Adrenal gland (tissue), 12 donors: ENCODE results near the gene MATK. TPM values are rescaled to one million over a fixed set of nuclear protein-coding genes. Genes with fewer than 3 reads are reported as not detected.

Source experiments
- DNase-seq, 7 donors: peaks; one replicate each; pipeline ENCODE4 v3.0.0-alpha.2; 2019 to 2020
- H3K27ac ChIP-seq, 5 donors: fragments of 200-600 bp; sonication (generic) in 4 of 5; 1 replicate in 3 of 5; 2 replicates in 2 of 5; pipeline versions ENCODE4 v1.5.1 to v1.8.0; 2016 to 2020; ENCODE audit warnings: mild to moderate bottlenecking in 1 of 5
- H3K27me3 ChIP-seq: fragments of 200-600 bp; 2 replicates; pipeline ENCODE4 v1.8.0; 2021
- H3K36me3 ChIP-seq, 2 donors: fragments of 200-600 bp; replicated peaks in 1 of 2; 1 replicate in 1 of 2; 2 replicates in 1 of 2; pipeline versions ENCODE4 v1.5.1 to v1.8.0; 2018 to 2022
- H3K4me1 ChIP-seq, 2 donors: fragments of 200-600 bp; replicated peaks in 1 of 2; 1 replicate in 1 of 2; 2 replicates in 1 of 2; pipeline versions ENCODE4 v1.5.1 to v1.8.0; 2018 to 2021
- H3K4me3 ChIP-seq, 4 donors: fragments of 200-600 bp; sonication (generic) in 3 of 4; one replicate each; pipeline ENCODE4 v1.5.1; 2016 to 2018
- H3K9me3 ChIP-seq, 3 donors: fragments of 200-600 bp; sonication (generic) in 1 of 3; replicated peaks in 1 of 3; 1 replicate in 2 of 3; 2 replicates in 1 of 3; pipeline versions ENCODE4 v1.5.1 to v1.8.0; 2016 to 2021
- CTCF ChIP-seq, 6 experiments: fragments of 450-650 bp in 4 of 6; fragments of 200-600 bp in 2 of 6; sonication (generic) in 1 of 6; IDR thresholded peaks; 1 replicate in 5 of 6; 2 replicates in 1 of 6; pipeline versions ENCODE4 v1.5.1 to v1.8.0; 2016 to 2021; ENCODE audit warnings: antibody characterized with exemption in 6 of 6, mild to moderate bottlenecking in 2 of 6, moderate library complexity in 1 of 6
- POLR2A ChIP-seq, 2 donors: fragments of 450-650 bp; IDR thresholded peaks; one replicate each; pipeline ENCODE4 v1.6.1; 2017; ENCODE audit warnings: antibody characterized with exemption in 2 of 2, mild to moderate bottlenecking in 2 of 2, moderate library complexity in 1 of 2
- WGBS, 4 donors: extraction: QIAGEN DNeasy Blood & Tissue Kit in 2 of 4; methylation state at CpG; one replicate each; pipeline versions ENCODE4 v1.1.5 to v1.1.7; 2013 to 2017; 5-methylcytosine and 5-hydroxymethylcytosine counted together
- intact Hi-C, 2 donors: fragments of 100-400 bp; cut with DNase I; formaldehyde crosslinking; loops; one replicate each; pipeline versions ENCODE4 v1.14.1 to v1.15.0; 2022 to 2023
- polyA plus RNA-seq, 3 donors: library from polyadenylated mRNA; stranded (reverse); fragments of 200-250 nt in 2 of 3; fragments of 350-450 nt in 1 of 3; fragmentation: Illumina TruSeq in 1 of 3; extraction: RNeasy Lipid Tissue Mini Kit (QIAGEN cat#74804) in 1 of 3; gene quantifications; one replicate each; pipeline ENCODE4 v1.2.3, GENCODE V29; 2013 to 2014
- total RNA-seq, 9 donors: library from RNA; depleted of rRNA in 4 of 9; stranded (reverse); fragments of >200 nt in 4 of 9; fragments of 120-200 nt in 1 of 9; fragmentation: NEBNext Ultra II Directional in 1 of 9; extraction: Animal tissue kit (Norgen Biotek cat#: 25700) in 1 of 9; gene quantifications; one replicate each; pipeline versions ENCODE4 v1.1.0 to v1.2.4, GENCODE V29; 2013 to 2023
- donor health status: healthy with polysubstance abuse.
- donor health status: Bipolar disorder and iron deficiency.
- donor health status: DM: yes; HTN: yes; CAD: no.
- donor health status: DM: no; HTN: no; CAD: no.
- donor health status: DM: no; HTN: no; CAD: no.
- donor health status: DM: yes; HTN: yes; CAD: no.

Gene MATK
- total and polyA plus RNA-seq, 12 donors = 0.26 to 20.7 (median 1.4) TPM

- no peak overlapping the region for H3K4me3 ChIP-seq
- DNase-seq = no peak
- intact Hi-C loops = no loop called here
- H3K4me1 ChIP-seq = no peaks in the 10 kb centered on the region
- no peak for TF ChIP-seq POLR2A (IDR thresholded peaks at IDR 0.05)
- no peak for TF ChIP-seq CTCF (IDR thresholded peaks at IDR 0.05)
- WGBS, 4 donors = 88 to 91% methylated on average over 25 of the region's 25 CpGs; no CpG with 5 or more reads in 2 of the 4 donors
- H3K27me3 ChIP-seq = no peaks in the 10 kb centered on the region
- peaks cover 0 to 45% of the 10 kb centered on the region in 2 donors for H3K36me3 ChIP-seq
- no peaks in the 10 kb centered on the region for H3K9me3 ChIP-seq
- no peak overlapping the region for H3K27ac ChIP-seq
Measured at GRCh38 chr19:3752492-3752891, 33.7 kb downstream of the MATK start.

GRCh38 chr19:3751236-3751635 is 34.9 kb downstream of the MATK start:
- no peak overlapping the region for H3K4me3 ChIP-seq
- intact Hi-C loops = no loop called here
- no peaks in the 10 kb centered on the region for H3K27me3 ChIP-seq
- 92 to 96% (median 94%) methylated on average over 9 to 30 of the region's 30 CpGs for WGBS, 4 donors
- no peak overlapping the region for H3K27ac ChIP-seq
- no peak for DNase-seq
- TF ChIP-seq POLR2A (IDR thresholded peaks at IDR 0.05) (no peak), CTCF (IDR thresholded peaks at IDR 0.05) (no peak)
- no peaks in the 10 kb centered on the region for H3K9me3 ChIP-seq
- H3K36me3 ChIP-seq = peaks cover 0 to 41% of the 10 kb centered on the region in 2 donors
- no peaks in the 10 kb centered on the region for H3K4me1 ChIP-seq

GRCh38 chr19:3750211-3750610 is 36.0 kb downstream of the MATK start:
- DNase-seq = no peak
- Histone ChIP-seq H3K9me3 (no peaks in the 10 kb centered on the region), H3K4me1 (no peaks in the 10 kb centered on the region), H3K27me3 (no peaks in the 10 kb centered on the region), H3K36me3 (peaks cover 0 to 41% of the 10 kb centered on the region in 2 donors), H3K4me3 (no peak overlapping the region), H3K27ac (no peak overlapping the region)
- 89 to 100% (median 96%) methylated on average over 2 of the region's 2 CpGs for WGBS, 4 donors
- intact Hi-C loops = no loop called here
- no peak for TF ChIP-seq POLR2A (IDR thresholded peaks at IDR 0.05)
- no peak for TF ChIP-seq CTCF (IDR thresholded peaks at IDR 0.05)

GRCh38 chr19:3748965-3749364 is 37.2 kb downstream of the MATK start:
- no peak for TF ChIP-seq CTCF (IDR thresholded peaks at IDR 0.05)
- no peak for TF ChIP-seq POLR2A (IDR thresholded peaks at IDR 0.05)
- no peaks in the 10 kb centered on the region for H3K4me1 ChIP-seq
- intact Hi-C loops = no loop called here
- H3K27me3 ChIP-seq = no peaks in the 10 kb centered on the region
- H3K4me3 ChIP-seq = no peak overlapping the region
- WGBS, 4 donors = 77 to 93% (median 82%) methylated on average over 8 of the region's 8 CpGs
- H3K9me3 ChIP-seq = no peaks in the 10 kb centered on the region
- H3K36me3 ChIP-seq = peaks cover 0 to 40% of the 10 kb centered on the region in 2 donors
- no peak for DNase-seq
- H3K27ac ChIP-seq = no peak overlapping the region
